HPDE6-E6E7 (cell line): ENCODE data around the gene RAP2C.
"Not testable (repeated sequence)": the region's sequence is repeated elsewhere in the genome, so short reads cannot be mapped to it uniquely, and the experiment has no call there.

Experiments
- DNase-seq: peaks from one replicate; pipeline ENCODE4 v3.0.0; 2011; ENCODE audit warnings: missing footprints; ENCODE audit errors: extremely low spot score

RAP2C gene

GRCh38 chrX:132199941-132200340, 19.3 kb downstream of the RAP2C start:
- no peak for DNase-seq

- no peak for DNase-seq
Observed at GRCh38 chrX:132193872-132194574, 25.2 kb downstream of the RAP2C start.

GRCh38 chrX:132191938-132192337, 27.3 kb downstream of the RAP2C start:
- no peak for DNase-seq

- no peak for DNase-seq
Observed at GRCh38 chrX:132188175-132188574, 31.1 kb downstream of the RAP2C start.

DNA sequence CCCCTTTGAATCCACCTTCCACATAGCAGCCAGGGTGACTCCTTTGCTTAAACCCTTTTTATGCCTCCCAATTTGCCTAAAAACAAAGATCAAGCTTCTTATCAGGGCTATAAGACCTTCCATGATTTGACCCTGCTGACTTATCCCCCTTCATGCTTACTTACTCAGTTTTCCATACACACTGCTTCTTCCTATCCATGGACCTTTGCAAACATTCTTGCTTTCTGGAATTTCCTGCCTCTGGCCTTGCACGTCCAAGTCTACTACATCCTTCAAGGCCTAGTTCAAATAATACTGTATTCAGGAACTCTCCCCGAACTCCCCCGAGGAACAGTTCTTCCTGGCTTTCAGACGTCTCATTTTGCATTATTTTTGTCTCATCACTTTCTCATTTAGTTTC, 31.8 kb downstream of the RAP2C start:
- DNase-seq: no peak

GRCh38 chrX:132184871-132185270, 34.4 kb downstream of the RAP2C start:
- DNase-seq: no peak

GRCh38 chrX:132181364-132181763, 37.9 kb downstream of the RAP2C start:
- no peak for DNase-seq

GRCh38 chrX:132180929-132181328, 38.3 kb downstream of the RAP2C start:
- DNase-seq: no peak

DNA sequence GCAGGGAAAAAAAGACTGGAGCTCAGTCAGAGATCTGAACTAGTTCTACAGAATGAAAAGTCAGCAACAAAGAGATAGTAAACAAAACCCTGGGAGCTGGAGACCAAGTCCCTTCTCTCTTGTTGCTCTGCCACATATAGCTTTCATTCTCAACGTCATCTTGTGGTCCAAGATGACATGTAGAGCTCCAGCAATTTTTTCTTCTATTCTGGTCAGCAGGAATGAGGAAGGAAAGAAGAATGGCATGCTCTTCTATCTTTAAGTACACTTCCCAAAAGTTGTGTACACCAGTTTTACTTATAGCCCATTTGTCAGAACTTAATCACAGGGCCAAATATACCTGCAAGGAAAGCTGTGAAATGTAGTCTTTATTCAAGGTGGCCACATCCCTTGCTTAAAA, 45.6 kb downstream of the RAP2C start:
- no peak for DNase-seq

GRCh38 chrX:132171881-132172280, 47.4 kb downstream of the RAP2C start:
- no peak for DNase-seq

DNA sequence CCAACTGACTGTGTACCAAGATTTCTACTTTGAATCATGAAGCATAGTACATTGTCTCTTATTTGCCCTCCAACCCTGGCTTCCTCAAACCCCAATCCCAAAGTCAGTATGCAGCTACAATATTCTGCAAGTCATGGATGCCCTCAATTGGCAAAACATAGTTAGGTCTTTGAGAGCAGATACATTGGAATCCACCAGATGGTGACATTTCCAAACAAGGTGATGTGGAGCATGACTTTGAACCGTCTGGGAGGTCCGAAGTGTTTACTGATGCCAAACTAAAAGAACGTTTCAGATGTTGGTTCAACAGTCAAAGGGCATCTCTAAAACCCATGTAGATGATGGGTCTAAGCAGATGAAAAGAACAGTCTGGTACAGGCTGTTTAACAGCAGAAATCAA, 47.8 kb downstream of the RAP2C start:
- DNase-seq: no peak

DNA sequence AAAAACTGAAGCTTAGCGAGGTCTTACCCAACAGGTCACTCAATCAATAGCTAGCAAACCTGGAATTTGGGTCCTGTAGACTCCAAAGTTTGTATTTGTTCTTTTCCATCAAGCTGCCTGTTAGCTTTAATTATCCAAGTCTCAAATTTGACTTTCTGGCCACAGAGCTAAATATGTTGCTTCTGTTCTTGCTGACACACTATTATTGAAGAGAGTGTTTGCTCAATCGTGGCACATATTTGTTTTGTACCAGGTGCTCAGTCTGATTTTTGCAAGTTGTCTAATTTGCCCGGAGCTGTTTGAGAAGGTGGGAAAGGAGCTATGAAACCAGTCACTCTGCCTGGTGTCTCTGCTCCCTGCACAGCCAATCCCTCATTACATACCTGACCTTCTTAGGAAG, 49.7 kb downstream of the RAP2C start:
- no peak for DNase-seq

GRCh38 chrX:132165651-132166050, 53.6 kb downstream of the RAP2C start:
- no peak for DNase-seq

- no peak for DNase-seq
Observed at GRCh38 chrX:132165005-132165404, 54.2 kb downstream of the RAP2C start.

- DNase-seq: not testable (repeated sequence)
Observed at GRCh38 chrX:132163094-132163493, 56.2 kb downstream of the RAP2C start.

- no peak for DNase-seq
Observed at GRCh38 chrX:132153166-132153565, 66.1 kb downstream of the RAP2C start.
